Gastrocnemius medialis (tissue), 4 donors: ENCODE measurements around the gene CORO2B. TPM values are rescaled to one million over a fixed set of nuclear protein-coding genes. Genes with fewer than 3 reads are reported as not detected.

Source experiments
- ATAC-seq, 2 donors: fragments of 150-250 bp; one replicate each; pipeline ENCODE4 v1.9.1; 2016
- DNase-seq, 2 donors: peaks; one replicate each; pipeline ENCODE4 v3.0.0-alpha.2; 2019
- H3K27ac ChIP-seq, 4 donors: fragments of 200-600 bp; sonication (generic); 1 replicate in 1 of 4; 2 replicates in 3 of 4; pipeline ENCODE4 v1.5.1; 2016 to 2018; ENCODE audit warnings: mild to moderate bottlenecking in 2 of 4, moderate library complexity in 1 of 4
- H3K27me3 ChIP-seq, 3 donors: fragments of 200-600 bp; sonication (generic) in 2 of 3; 1 replicate in 1 of 3; 2 replicates in 2 of 3; pipeline versions ENCODE4 v1.5.1 to v1.6.0; 2016 to 2019; ENCODE audit warnings: mild to moderate bottlenecking in 1 of 3, moderate library complexity in 1 of 3
- H3K36me3 ChIP-seq, 2 donors: fragments of 200-600 bp; sonication (generic) in 1 of 2; one replicate each; pipeline ENCODE4 v1.5.1; 2017 to 2018
- H3K4me1 ChIP-seq, 2 donors: fragments of 200-600 bp; sonication (generic) in 1 of 2; one replicate each; pipeline ENCODE4 v1.5.1; 2016 to 2017; ENCODE audit warnings: mild to moderate bottlenecking in 2 of 2
- H3K4me3 ChIP-seq, 4 donors: fragments of 200-600 bp; sonication (generic) in 3 of 4; 1 replicate in 1 of 4; 2 replicates in 3 of 4; pipeline ENCODE4 v1.5.1; 2016 to 2019; ENCODE audit warnings: mild to moderate bottlenecking in 2 of 4
- H3K9me3 ChIP-seq, 3 donors: fragments of 200-600 bp; sonication (generic) in 2 of 3; 1 replicate in 1 of 3; 2 replicates in 2 of 3; pipeline ENCODE4 v1.5.1; 2016 to 2019
- POLR2A ChIP-seq, 2 donors: fragments of 450-650 bp; IDR thresholded peaks; one replicate each; pipeline ENCODE4 v1.6.1; 2017; ENCODE audit warnings: antibody characterized with exemption in 2 of 2, mild to moderate bottlenecking in 2 of 2, moderate library complexity in 2 of 2
- in situ Hi-C, 4 donors: fragments of 200-750 bp; cut with MboI; loops; one replicate each; pipeline versions ENCODE4 v1.15.0 to v1.8.0; 2017; ENCODE audit warnings: low sequenced_read_pairs in 4 of 4
- intact Hi-C: fragments of 100-400 bp; cut with DNase I; formaldehyde crosslinking; loops from one replicate; pipeline ENCODE4 v1.15.1; 2023; ENCODE audit warnings: low total_unique reads
- total RNA-seq, 4 donors: library from RNA; depleted of rRNA; stranded (reverse); fragments of >200 nt; gene quantifications; one replicate each; pipeline versions ENCODE4 v1.1.0 to v1.2.3, GENCODE V29; 2016
- TF ChIP-seq, protein P1 (sequence below), 5 experiments: fragments of 450-650 bp in 3 of 5; fragments of 200-600 bp in 2 of 5; sonication (generic) in 2 of 5; IDR thresholded peaks in 4 of 5; conservative IDR thresholded peaks in 1 of 5; 1 replicate in 4 of 5; 2 replicates in 1 of 5; pipeline ENCODE4 v1.5.1; 2016 to 2019; ENCODE audit warnings: antibody characterized with exemption in 5 of 5, mild to moderate bottlenecking in 3 of 5, moderate library complexity in 3 of 5

The CORO2B gene
- total RNA-seq, 4 donors from 2014 or later = 1.5 to 2.2 (median 1.8) TPM

DNA sequence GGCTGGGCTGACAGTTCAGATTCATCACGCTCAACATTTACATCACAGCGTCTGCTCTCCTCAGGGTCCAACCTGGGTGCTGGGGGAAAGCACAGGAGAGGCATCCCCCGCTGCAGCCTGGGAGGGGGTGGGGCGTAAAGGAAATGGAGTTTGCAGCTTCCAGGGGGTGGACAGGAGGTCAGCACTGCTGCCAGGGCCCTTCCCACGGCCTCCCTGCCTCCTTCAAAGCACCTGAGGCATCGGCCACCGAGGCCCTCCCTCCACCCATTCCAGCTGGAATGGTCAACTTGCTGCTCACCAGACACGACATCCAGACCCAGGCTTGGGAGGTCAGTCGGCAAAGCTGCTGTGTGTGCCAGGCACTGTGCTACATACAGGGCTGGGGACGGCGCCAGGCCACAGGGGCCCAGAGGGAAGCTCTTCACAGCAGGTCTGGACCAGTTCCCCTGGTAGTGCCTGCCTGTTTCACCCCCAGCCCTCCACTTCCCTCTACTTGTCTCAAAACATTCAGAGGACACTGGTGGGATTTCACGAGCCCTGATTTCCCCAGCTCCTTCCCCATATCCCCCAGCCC lies 121.2 kb downstream of the CORO2B start:
- Histone ChIP-seq H3K36me3 (no peaks in the 10 kb centered on the region), H3K4me1 (peaks cover 17 to 21% of the 10 kb centered on the region in 2 donors), H3K27ac (peak overlapping the region; percentile 32 to 59 (median 53)), H3K4me3 (peak overlapping the region in 2 of 4 donors; percentile 22 to 31), H3K27me3 (no peaks in the 10 kb centered on the region), H3K9me3 (no peaks in the 10 kb centered on the region)
- DNase-seq (no peak), ATAC-seq (no peak)
- in situ Hi-C loops = no loop called here
- intact Hi-C loops = no loop called here
- no peak for TF ChIP-seq POLR2A (IDR thresholded peaks at IDR 0.05)
- TF ChIP-seq, protein P1, sequence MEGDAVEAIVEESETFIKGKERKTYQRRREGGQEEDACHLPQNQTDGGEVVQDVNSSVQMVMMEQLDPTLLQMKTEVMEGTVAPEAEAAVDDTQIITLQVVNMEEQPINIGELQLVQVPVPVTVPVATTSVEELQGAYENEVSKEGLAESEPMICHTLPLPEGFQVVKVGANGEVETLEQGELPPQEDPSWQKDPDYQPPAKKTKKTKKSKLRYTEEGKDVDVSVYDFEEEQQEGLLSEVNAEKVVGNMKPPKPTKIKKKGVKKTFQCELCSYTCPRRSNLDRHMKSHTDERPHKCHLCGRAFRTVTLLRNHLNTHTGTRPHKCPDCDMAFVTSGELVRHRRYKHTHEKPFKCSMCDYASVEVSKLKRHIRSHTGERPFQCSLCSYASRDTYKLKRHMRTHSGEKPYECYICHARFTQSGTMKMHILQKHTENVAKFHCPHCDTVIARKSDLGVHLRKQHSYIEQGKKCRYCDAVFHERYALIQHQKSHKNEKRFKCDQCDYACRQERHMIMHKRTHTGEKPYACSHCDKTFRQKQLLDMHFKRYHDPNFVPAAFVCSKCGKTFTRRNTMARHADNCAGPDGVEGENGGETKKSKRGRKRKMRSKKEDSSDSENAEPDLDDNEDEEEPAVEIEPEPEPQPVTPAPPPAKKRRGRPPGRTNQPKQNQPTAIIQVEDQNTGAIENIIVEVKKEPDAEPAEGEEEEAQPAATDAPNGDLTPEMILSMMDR (IDR thresholded peaks at IDR 0.05 in 4 of 5, conservative IDR thresholded peaks at IDR 0.05 in 1 of 5) = no peak

DNA sequence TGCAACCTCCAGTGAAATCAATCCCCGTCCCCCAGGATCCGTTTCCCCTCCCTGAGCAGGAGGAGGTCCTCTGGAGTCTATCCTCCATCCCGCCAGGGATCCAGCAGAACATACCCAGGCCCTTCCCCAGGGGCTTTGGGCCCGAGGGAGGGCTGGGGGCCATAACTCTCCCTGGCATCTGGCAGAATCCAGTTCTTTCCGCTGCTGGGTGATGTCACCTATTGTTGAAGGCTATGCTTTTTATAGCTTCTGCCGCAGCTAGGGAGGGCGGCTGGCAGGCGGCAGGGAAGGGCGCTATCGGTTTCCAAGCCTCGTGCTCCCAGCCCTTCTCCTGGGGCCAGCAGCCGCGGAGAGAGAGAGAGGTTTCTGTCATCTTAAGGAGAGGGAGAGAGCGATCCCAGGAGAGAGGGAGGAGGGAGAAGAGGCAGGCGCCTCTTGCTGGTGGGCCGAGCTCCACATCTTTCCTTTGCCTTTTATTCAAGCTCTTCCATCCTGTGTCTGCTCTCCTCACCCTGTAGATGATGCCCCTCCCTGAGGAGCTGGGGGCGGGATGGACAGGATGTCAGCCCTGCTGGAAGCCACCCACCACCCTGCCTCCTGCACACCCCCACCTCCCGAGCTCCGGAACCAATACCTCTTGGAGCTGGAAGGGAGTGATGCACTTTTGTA lies 121.8 kb downstream of the CORO2B start:
- in situ Hi-C loops = no loop called here

DNA sequence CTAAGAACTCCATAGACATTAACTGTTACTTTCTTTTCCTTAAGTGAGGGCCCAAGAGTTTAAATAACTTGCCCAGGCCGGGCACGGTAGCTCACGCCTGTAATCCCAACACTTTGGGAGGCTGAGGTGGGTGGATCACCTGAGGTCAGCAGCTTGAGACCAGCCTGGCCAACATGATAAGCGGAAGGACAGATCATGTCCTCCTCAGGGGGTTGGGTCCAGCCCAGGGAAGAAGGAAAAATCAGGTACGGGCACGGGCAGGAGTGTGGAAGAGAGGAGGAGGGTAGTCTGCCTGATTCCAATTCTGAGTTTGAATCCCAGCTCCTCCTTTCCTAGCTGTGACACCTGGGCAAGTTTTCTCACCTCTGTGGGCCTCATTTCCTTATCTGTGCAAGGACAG lies 123.1 kb downstream of the CORO2B start:
- in situ Hi-C loops = no loop called here

More for the DNA sequence above, 121.8 kb downstream of the CORO2B start:
- no peaks in the 10 kb centered on the region for H3K36me3 ChIP-seq
- no peaks in the 10 kb centered on the region for H3K27me3 ChIP-seq
- DNase-seq (peak in 1 of 2 donors; percentile 55), ATAC-seq (peak; percentile 77 to 87)
- intact Hi-C loops = no loop called here
- peak overlapping the region in 2 of 4 donors; percentile 22 to 31 for H3K4me3 ChIP-seq
- no peaks in the 10 kb centered on the region for H3K9me3 ChIP-seq
- H3K4me1 ChIP-seq = peaks cover 17 to 23% of the 10 kb centered on the region in 2 donors
- peak overlapping the region; percentile 49 to 59 (median 53) for H3K27ac ChIP-seq
- TF ChIP-seq, protein P1 (IDR thresholded peaks at IDR 0.05 in 4 of 5, conservative IDR thresholded peaks at IDR 0.05 in 1 of 5) = no peak
- no peak for TF ChIP-seq POLR2A (IDR thresholded peaks at IDR 0.05)

DNA sequence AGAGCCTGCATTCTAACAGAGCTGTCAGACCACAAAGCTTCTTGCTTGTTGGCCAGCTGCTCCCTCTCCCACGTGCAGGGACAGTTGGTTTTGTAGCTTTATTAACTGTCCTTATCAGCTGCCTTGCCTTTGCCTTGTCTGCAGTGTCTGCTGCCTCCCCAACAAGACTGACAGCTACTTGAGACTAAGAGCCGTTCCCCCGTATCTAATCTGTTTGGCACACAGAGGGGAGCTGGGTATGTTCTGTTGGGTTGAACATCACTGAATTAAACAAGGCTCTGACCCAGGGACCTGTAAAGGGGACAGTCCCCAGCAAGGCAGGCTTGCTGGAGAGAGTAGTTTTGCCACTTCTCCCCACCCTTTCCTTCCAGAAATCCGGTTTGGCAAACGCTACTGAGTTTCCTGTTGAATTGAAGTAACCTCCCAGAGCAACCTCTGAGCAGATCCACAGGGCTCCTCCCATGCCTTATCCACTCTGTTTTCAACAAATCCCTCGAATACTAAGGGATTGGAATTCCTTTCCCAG lies 125.8 kb downstream of the CORO2B start:
- peak overlapping the region in 2 of 4 donors; percentile 36 to 60 for H3K27ac ChIP-seq
- no peak for TF ChIP-seq POLR2A (IDR thresholded peaks at IDR 0.05)
- in situ Hi-C loops (no loop called here), intact Hi-C loops (no loop called here)
- no peaks in the 10 kb centered on the region for H3K9me3 ChIP-seq
- no peak for DNase-seq
- no peaks in the 10 kb centered on the region for H3K36me3 ChIP-seq
- no peaks in the 10 kb centered on the region for H3K27me3 ChIP-seq
- H3K4me1 ChIP-seq = peaks cover 17 to 22% of the 10 kb centered on the region in 2 donors
- H3K4me3 ChIP-seq = no peak overlapping the region
- ATAC-seq = peak; percentile 40 to 46

More for the DNA sequence above, 123.1 kb downstream of the CORO2B start:
- TF ChIP-seq, protein P1 (IDR thresholded peaks at IDR 0.05 in 4 of 5, conservative IDR thresholded peaks at IDR 0.05 in 1 of 5) = no peak
- TF ChIP-seq POLR2A (IDR thresholded peaks at IDR 0.05) = no peak
- no peak for ATAC-seq
- no peaks in the 10 kb centered on the region for H3K9me3 ChIP-seq
- no peaks in the 10 kb centered on the region for H3K27me3 ChIP-seq
- intact Hi-C loops = no loop called here
- no peak overlapping the region for H3K27ac ChIP-seq
- no peak for DNase-seq
- no peak overlapping the region for H3K4me3 ChIP-seq
- H3K36me3 ChIP-seq = no peaks in the 10 kb centered on the region
- peaks cover 17 to 23% of the 10 kb centered on the region in 2 donors for H3K4me1 ChIP-seq

DNA sequence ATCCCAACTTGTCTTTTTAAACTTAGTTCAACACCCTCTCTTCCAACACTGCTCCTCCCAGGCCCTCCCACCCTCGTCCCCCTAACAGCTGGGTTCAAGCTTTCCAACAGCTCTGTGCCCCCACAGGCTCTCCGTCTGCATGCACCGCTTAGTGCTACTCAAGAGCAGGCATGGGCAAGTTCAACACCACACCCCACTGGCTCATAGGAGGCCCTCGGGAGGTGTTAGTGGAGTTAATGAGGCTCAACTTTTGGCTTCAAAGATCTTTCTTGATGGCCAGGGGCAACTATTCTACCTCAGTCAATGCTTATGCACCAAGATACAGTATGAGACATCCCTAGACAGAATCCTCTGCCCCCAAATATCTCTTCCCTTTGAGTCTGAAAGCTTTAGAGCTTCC lies 127.5 kb downstream of the CORO2B start:
- ATAC-seq = no peak
- DNase-seq = no peak
- Histone ChIP-seq H3K9me3 (no peaks in the 10 kb centered on the region), H3K27me3 (no peaks in the 10 kb centered on the region), H3K4me3 (no peak overlapping the region), H3K4me1 (peaks cover 0 to 8% of the 10 kb centered on the region in 2 donors), H3K36me3 (no peaks in the 10 kb centered on the region), H3K27ac (no peak overlapping the region)
- in situ Hi-C loops = no loop called here
- intact Hi-C loops = no loop called here
- no peak for TF ChIP-seq POLR2A (IDR thresholded peaks at IDR 0.05)
- TF ChIP-seq, protein P1 (IDR thresholded peaks at IDR 0.05 in 4 of 5, conservative IDR thresholded peaks at IDR 0.05 in 1 of 5) = no peak
